Measurements from ENCODE around the gene MYO5C.

- TF ChIP-seq, protein P1, sequence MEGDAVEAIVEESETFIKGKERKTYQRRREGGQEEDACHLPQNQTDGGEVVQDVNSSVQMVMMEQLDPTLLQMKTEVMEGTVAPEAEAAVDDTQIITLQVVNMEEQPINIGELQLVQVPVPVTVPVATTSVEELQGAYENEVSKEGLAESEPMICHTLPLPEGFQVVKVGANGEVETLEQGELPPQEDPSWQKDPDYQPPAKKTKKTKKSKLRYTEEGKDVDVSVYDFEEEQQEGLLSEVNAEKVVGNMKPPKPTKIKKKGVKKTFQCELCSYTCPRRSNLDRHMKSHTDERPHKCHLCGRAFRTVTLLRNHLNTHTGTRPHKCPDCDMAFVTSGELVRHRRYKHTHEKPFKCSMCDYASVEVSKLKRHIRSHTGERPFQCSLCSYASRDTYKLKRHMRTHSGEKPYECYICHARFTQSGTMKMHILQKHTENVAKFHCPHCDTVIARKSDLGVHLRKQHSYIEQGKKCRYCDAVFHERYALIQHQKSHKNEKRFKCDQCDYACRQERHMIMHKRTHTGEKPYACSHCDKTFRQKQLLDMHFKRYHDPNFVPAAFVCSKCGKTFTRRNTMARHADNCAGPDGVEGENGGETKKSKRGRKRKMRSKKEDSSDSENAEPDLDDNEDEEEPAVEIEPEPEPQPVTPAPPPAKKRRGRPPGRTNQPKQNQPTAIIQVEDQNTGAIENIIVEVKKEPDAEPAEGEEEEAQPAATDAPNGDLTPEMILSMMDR (conservative IDR thresholded peaks at IDR 0.05), result no peak
- TF ChIP-seq ZFX (IDR thresholded peaks at IDR 0.05), result no peak
These were observed 19.3 kb downstream of the MYO5C start for GRCh38 chr15:52276256-52276770.
